OCI-LY7 (cell line): ENCODE results near the gene SMTN. TPM values are rescaled to one million over a fixed set of nuclear protein-coding genes. Genes with fewer than 3 reads are reported as not detected.

ENCODE experiments used
- BruUV-seq: library from RNA; stranded (reverse); fragments of 400-500 nt; replicated peaks from 2 replicates; lab custom pipeline; 2021; lab: Mats Ljungman, UMichigan
- CTCF ChIA-PET: fragments of 300-600 bp; sonication (Branson Sonifier 250); formaldehyde crosslinking; loops from one replicate; lab custom pipeline; 2022; ENCODE audit warnings: antibody characterized with exemption; ENCODE audit not compliant: unreplicated experiment; lab: Charles Lee
- POLR2A ChIA-PET: fragments of 300-600 bp; sonication (Branson Sonifier 250); formaldehyde crosslinking; loops from one replicate; lab custom pipeline; 2022; ENCODE audit warnings: antibody characterized with exemption; lab: Charles Lee
- DNase-seq: peaks from one replicate; pipeline ENCODE4 v3.0.0-alpha.2; 2015; ENCODE audit warnings: low spot score
- H2AFZ ChIP-seq: fragments of 200-600 bp; sonication (generic), shearing (Covaris generic); 2 replicates; pipeline ENCODE4 v1.6.1; 2014; ENCODE audit warnings: mild to moderate bottlenecking, antibody characterized with exemption, low read length, moderate library complexity
- H3K27ac ChIP-seq: fragments of 200-600 bp; sonication (generic); 2 replicates; pipeline ENCODE4 v1.5.1; 2014; ENCODE audit warnings: mixed run types, low read depth, mild to moderate bottlenecking, moderate library complexity, low read length, inconsistent platforms; ENCODE audit not compliant: poor library complexity, severe bottlenecking
- H3K36me3 ChIP-seq: fragments of 200-600 bp; sonication (generic); 2 replicates; pipeline ENCODE4 v1.6.1; 2014; ENCODE audit warnings: mild to moderate bottlenecking, antibody characterized with exemption, low read length, moderate library complexity, mixed read lengths; ENCODE audit not compliant: insufficient read depth
- H3K4me1 ChIP-seq: fragments of 200-600 bp; sonication (generic); 2 replicates; pipeline ENCODE4 v1.5.1; 2014; ENCODE audit warnings: mild to moderate bottlenecking, low read length; ENCODE audit not compliant: insufficient read depth, poor library complexity, severe bottlenecking
- H3K4me2 ChIP-seq: fragments of 200-600 bp; sonication (generic); 2 replicates; pipeline ENCODE4 v1.6.1; 2014; ENCODE audit warnings: mild to moderate bottlenecking, low read length
- H3K4me3 ChIP-seq: fragments of 200-600 bp; sonication (generic); 2 replicates; pipeline ENCODE4 v1.5.1; 2014; ENCODE audit warnings: mild to moderate bottlenecking, low read depth, low read length; ENCODE audit not compliant: poor library complexity, severe bottlenecking
- H3K79me2 ChIP-seq: fragments of 200-600 bp; sonication (generic); 2 replicates; pipeline ENCODE4 v1.6.1; 2016; ENCODE audit warnings: low read depth, mild to moderate bottlenecking, low read length, moderate library complexity, mixed read lengths; ENCODE audit not compliant: insufficient read depth
- H3K9me2 ChIP-seq: fragments of 200-600 bp; sonication (generic); 2 replicates; pipeline ENCODE4 v1.6.1; 2016; ENCODE audit warnings: mild to moderate bottlenecking, low read length, mixed read lengths; ENCODE audit not compliant: insufficient read depth
- H3K9me3 ChIP-seq: fragments of 200-600 bp; sonication (generic); 2 replicates; pipeline ENCODE4 v1.6.1; 2014; ENCODE audit warnings: mild to moderate bottlenecking, mixed run types, low read length, mixed read lengths
- H4K20me1 ChIP-seq: fragments of 200-600 bp; sonication (generic); 2 replicates; pipeline ENCODE4 v1.6.1; 2014; ENCODE audit warnings: mild to moderate bottlenecking, antibody characterized with exemption, low read length, moderate library complexity, mixed read lengths; ENCODE audit not compliant: insufficient read depth
- CTCF ChIP-seq: fragments of 200-600 bp; sonication (generic); conservative IDR thresholded peaks from 2 replicates; pipeline ENCODE4 v1.5.1; 2014; ENCODE audit warnings: mild to moderate bottlenecking, antibody characterized with exemption, low read length, moderate library complexity, mixed read lengths
- EZH2phosphoT487 ChIP-seq: fragments of 200-600 bp; sonication (generic); IDR thresholded peaks from 2 replicates; pipeline ENCODE4 v1.6.1; 2018; ENCODE audit warnings: low read depth, borderline replicate concordance, mild to moderate bottlenecking, mixed run types, antibody characterized with exemption, low read length, moderate library complexity, mixed read lengths
- intact Hi-C: fragments of 100-400 bp; cut with micrococcal nuclease; formaldehyde crosslinking; loops from one replicate; pipeline ENCODE4 v1.10.0; 2022; ENCODE audit not compliant: unreplicated experiment
- total RNA-seq, 2 experiments: library from RNA; depleted of rRNA in 1 of 2; stranded (reverse); fragments of >200 nt in 1 of 2; shearing (Covaris generic) in 1 of 2; gene quantifications; 2 replicates each; pipeline ENCODE4 v1.2.3, GENCODE V29; 2014 to 2022

Gene SMTN
- total RNA-seq, 2 experiments from 2014 or later, result 16.9 to 35.4 TPM

GRCh38 chr22:31106731-31107177 lies 25.6 kb downstream of the SMTN start:
- POLR2A ChIA-PET, result interaction anchor here (1.5 kb wide), 1 partner anchor 23 kb away, joined by 3 read pairs; no protein-coding TSS in a partner anchor
- peak overlapping the region; percentile 60 for H3K4me3 ChIP-seq
- H3K9me3 ChIP-seq, result no peaks in the 10 kb centered on the region
- intact Hi-C loops, result loop anchor here (5.0 kb wide), 1 partner anchor 41 kb away; no protein-coding TSS in a partner anchor
- no peaks in the 10 kb centered on the region for H3K36me3 ChIP-seq
- H3K4me2 ChIP-seq, result peak overlapping the region; percentile 89
- CTCF ChIA-PET, result no interaction called here
- no TSS peak for BruUV-seq
- no peak overlapping the region for H2AFZ ChIP-seq
- no peaks in the 10 kb centered on the region for H4K20me1 ChIP-seq
- no peak for DNase-seq
- H3K27ac ChIP-seq, result no peak overlapping the region
- TF ChIP-seq EZH2phosphoT487 (no peak), CTCF (no peak)
- no peaks in the 10 kb centered on the region for H3K79me2 ChIP-seq
- peaks cover 5% of the 10 kb centered on the region for H3K4me1 ChIP-seq
- no peaks in the 10 kb centered on the region for H3K9me2 ChIP-seq

GRCh38 chr22:31107178-31107893 lies 26.2 kb downstream of the SMTN start, which contains the start of gene SELENOM:
TSS of gene SELENOM (minus strand) at chr22:31107568. CDS start at chr22:31107505, 63 bp downstream.
- DNase-seq, result peak; percentile 84
- H3K4me3 ChIP-seq, result peak within 1 kb of the TSS; percentile 64
- no peaks in the 10 kb centered on the region for H3K9me2 ChIP-seq
- intact Hi-C loops, result loop anchor here (5.0 kb wide), 1 partner anchor 40 kb away; no protein-coding TSS in a partner anchor
- H3K79me2 ChIP-seq, result no peaks in the 10 kb centered on the region
- H2AFZ ChIP-seq, result peak within 1 kb of the TSS; percentile 72
- no peaks in the 10 kb centered on the region for H3K9me3 ChIP-seq
- H3K36me3 ChIP-seq, result no peaks in the 10 kb centered on the region
- BruUV-seq, result no TSS peak
- no peaks in the 10 kb centered on the region for H4K20me1 ChIP-seq
- no peak within 1 kb of the TSS for H3K27ac ChIP-seq
- ChIA-PET POLR2A (interaction anchor here (0.6 to 1.5 kb wide), 2 partner anchors 24 to 48 kb away, joined by 3 to 6 read pairs; no protein-coding TSS in a partner anchor), CTCF (interaction anchor here (0.6 kb wide), 3 partner anchors 70 to 681 kb away, joined by 3 read pairs; no protein-coding TSS in a partner anchor)
- TF ChIP-seq CTCF (peak; percentile 85), EZH2phosphoT487 (no peak)
- peaks cover 5% of the 10 kb centered on the region for H3K4me1 ChIP-seq
- peak within 1 kb of the TSS; percentile 89 for H3K4me2 ChIP-seq
